Omental fat pad (tissue), 4 donors: Measurements from ENCODE around the gene LVRN. TPM values are rescaled to one million over a fixed set of nuclear protein-coding genes. Genes with fewer than 3 reads are reported as not detected.

Experiments used
- ATAC-seq: fragments of 150-250 bp; one replicate; pipeline ENCODE4 v1.9.1; 2016; ENCODE audit warnings: mild to moderate bottlenecking, moderate library complexity; ENCODE audit not compliant: low FRiP score
- DNase-seq: peaks from one replicate; pipeline ENCODE4 v3.0.0-alpha.2; 2019; ENCODE audit warnings: low spot score
- CTCF ChIP-seq, 3 donors: fragments of 450-650 bp; IDR thresholded peaks; one replicate each; pipeline ENCODE4 v1.5.1; 2016 to 2017; ENCODE audit warnings: antibody characterized with exemption in 3 of 3, mild to moderate bottlenecking in 3 of 3, moderate library complexity in 2 of 3
- total RNA-seq, 4 donors: library from RNA; depleted of rRNA; stranded (reverse); fragments of >200 nt; gene quantifications; one replicate each; pipeline ENCODE4 v1.1.0, GENCODE V29; 2016

Gene LVRN
- total RNA-seq, 4 donors from 2014 or later = 14.9 to 39.7 (median 24.8) TPM

GRCh38 chr5:115961381-115962238 lies 665 bp upstream of the LVRN start:
- DNase-seq (no peak), ATAC-seq (no peak)
- TF ChIP-seq CTCF (IDR thresholded peaks at IDR 0.05) = no peak

GRCh38 chr5:115962565-115963402 lies 509 bp downstream of the LVRN start:
- ATAC-seq = peak; percentile 80
- TF ChIP-seq CTCF (IDR thresholded peaks at IDR 0.05) = no peak
- no peak for DNase-seq

GRCh38 chr5:115963566-115963965 lies 1.3 kb downstream of the LVRN start:
- no peak for DNase-seq
- no peak for ATAC-seq
- TF ChIP-seq CTCF (IDR thresholded peaks at IDR 0.05) = no peak

GRCh38 chr5:115968770-115969169 lies 6.5 kb downstream of the LVRN start:
- no peak for ATAC-seq

GRCh38 chr5:115977096-115977495 lies 14.8 kb downstream of the LVRN start:
- DNase-seq (no peak), ATAC-seq (no peak)
- no peak for TF ChIP-seq CTCF (IDR thresholded peaks at IDR 0.05)

More at GRCh38 chr5:115968770-115969169, 6.5 kb downstream of the LVRN start:
- TF ChIP-seq CTCF (IDR thresholded peaks at IDR 0.05) = no peak
- no peak for DNase-seq

- TF ChIP-seq CTCF (IDR thresholded peaks at IDR 0.05) = no peak
- peak; percentile 79 for ATAC-seq
- no peak for DNase-seq
Measured at GRCh38 chr5:115977988-115978387, 15.7 kb downstream of the LVRN start.
